K562 (cell line): ENCODE measurements around the gene COL9A3.

Experiments used
- FOXA1 ChIP-seq: fragments of 450-650 bp; IDR thresholded peaks from 2 replicates; pipeline ENCODE4 v1.6.1; 2016; ENCODE audit warnings: mild to moderate bottlenecking, borderline replicate concordance
- JUND ChIP-seq, 2 experiments: IDR thresholded peaks; 2 replicates in 1 of 2; 3 replicates in 1 of 2; pipeline ENCODE4 v1.6.1; 2011; ENCODE audit warnings: borderline replicate concordance in 2 of 2, low read depth in 2 of 2, low read length in 2 of 2, improper control_type of control experiment in 1 of 2, missing biosample characterization in 1 of 2, missing genetic modification characterization in 1 of 2, missing genetic modification reagents in 1 of 2
- NFIC ChIP-seq: fragments of 450-650 bp; IDR thresholded peaks from 2 replicates; pipeline ENCODE4 v1.6.1; 2017; ENCODE audit warnings: mild to moderate bottlenecking, inconsistent platforms
- ZC3H4 ChIP-seq: sonication (generic); formaldehyde crosslinking; IDR thresholded peaks from 2 replicates; pipeline ENCODE4 v1.9.0; 2021; ENCODE audit warnings: missing genetic modification reagents, borderline replicate concordance
- TF ChIP-seq, protein P1 (sequence below), 3 experiments: IDR thresholded peaks in 2 of 3; conservative IDR thresholded peaks in 1 of 3; 2 replicates each; pipeline ENCODE4 v1.5.1; 2011 to 2012; ENCODE audit warnings: low read length in 3 of 3, mild to moderate bottlenecking in 3 of 3, control low read depth in 2 of 3, improper control_type of control experiment in 1 of 3, inconsistent platforms in 1 of 3, low read depth in 1 of 3, mixed read lengths in 1 of 3, moderate library complexity in 1 of 3; ENCODE audit not compliant: insufficient read depth in 2 of 3
- TF ChIP-seq, protein P2 (sequence below): fragments of 250-450 bp; sonication (Bioruptor Pico); IDR thresholded peaks from 2 replicates; pipeline ENCODE4 v1.4.0; 2020; ENCODE audit warnings: mild to moderate bottlenecking, moderate library complexity

DNA sequence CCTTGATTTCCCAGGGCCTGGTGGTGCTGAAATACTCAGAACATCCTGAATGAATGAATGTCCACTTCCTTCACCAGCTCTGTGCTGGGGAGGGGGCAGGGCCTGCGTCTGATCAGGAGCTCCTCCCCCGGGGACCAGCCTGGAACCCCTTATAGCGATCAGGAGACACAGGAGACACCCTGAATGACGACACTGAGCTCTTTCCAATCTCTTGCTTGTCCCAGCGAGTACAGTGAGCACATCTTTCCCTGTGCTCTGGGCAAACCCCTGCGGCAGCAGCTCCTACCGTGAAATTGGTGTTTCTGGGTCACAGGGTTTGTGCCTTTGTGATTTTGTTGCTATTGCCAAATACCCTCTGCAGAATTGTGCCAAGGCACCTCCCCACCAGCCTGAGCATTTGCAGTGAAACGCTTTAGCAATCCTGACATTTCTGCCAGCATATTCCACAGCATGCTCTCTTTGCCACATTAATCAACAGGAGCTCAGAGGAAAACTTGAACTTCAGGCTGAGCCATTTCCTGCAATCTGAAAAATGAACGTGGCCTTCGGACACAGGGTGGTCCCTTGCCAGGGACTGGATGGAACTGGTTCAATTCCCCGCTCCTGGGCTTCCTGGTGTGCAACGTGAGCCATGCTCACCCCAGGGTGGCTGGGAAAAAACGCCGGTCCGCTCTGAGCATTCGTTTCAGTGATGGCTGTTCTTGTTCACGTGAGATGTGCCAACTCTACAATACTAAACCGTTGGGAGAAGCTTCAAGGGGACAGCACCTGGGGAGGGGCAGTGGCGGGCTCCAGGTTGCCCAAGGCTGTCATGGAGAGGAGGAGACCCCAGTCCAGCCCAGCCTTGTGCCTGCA lies 43.6 kb upstream of the COL9A3 start:
- TF ChIP-seq JUND (IDR thresholded peaks at IDR 0.05; ENCODE audit: borderline replicate concordance, low read depth, low read length) (no peak), JUND (tag; IDR thresholded peaks at IDR 0.05; ENCODE audit: borderline replicate concordance, low read depth, low read length) (no peak), ZC3H4 (CRISPR knock-in tag) (no peak), NFIC (no peak), FOXA1 (no peak)
- TF ChIP-seq, protein P1, sequence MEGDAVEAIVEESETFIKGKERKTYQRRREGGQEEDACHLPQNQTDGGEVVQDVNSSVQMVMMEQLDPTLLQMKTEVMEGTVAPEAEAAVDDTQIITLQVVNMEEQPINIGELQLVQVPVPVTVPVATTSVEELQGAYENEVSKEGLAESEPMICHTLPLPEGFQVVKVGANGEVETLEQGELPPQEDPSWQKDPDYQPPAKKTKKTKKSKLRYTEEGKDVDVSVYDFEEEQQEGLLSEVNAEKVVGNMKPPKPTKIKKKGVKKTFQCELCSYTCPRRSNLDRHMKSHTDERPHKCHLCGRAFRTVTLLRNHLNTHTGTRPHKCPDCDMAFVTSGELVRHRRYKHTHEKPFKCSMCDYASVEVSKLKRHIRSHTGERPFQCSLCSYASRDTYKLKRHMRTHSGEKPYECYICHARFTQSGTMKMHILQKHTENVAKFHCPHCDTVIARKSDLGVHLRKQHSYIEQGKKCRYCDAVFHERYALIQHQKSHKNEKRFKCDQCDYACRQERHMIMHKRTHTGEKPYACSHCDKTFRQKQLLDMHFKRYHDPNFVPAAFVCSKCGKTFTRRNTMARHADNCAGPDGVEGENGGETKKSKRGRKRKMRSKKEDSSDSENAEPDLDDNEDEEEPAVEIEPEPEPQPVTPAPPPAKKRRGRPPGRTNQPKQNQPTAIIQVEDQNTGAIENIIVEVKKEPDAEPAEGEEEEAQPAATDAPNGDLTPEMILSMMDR (IDR thresholded peaks at IDR 0.05 in 2 of 3, conservative IDR thresholded peaks at IDR 0.05 in 1 of 3; ENCODE audit: insufficient read depth in 2 of 3, low read depth in 1 of 3, low read length in 3 of 3) = no peak
- TF ChIP-seq, protein P2, sequence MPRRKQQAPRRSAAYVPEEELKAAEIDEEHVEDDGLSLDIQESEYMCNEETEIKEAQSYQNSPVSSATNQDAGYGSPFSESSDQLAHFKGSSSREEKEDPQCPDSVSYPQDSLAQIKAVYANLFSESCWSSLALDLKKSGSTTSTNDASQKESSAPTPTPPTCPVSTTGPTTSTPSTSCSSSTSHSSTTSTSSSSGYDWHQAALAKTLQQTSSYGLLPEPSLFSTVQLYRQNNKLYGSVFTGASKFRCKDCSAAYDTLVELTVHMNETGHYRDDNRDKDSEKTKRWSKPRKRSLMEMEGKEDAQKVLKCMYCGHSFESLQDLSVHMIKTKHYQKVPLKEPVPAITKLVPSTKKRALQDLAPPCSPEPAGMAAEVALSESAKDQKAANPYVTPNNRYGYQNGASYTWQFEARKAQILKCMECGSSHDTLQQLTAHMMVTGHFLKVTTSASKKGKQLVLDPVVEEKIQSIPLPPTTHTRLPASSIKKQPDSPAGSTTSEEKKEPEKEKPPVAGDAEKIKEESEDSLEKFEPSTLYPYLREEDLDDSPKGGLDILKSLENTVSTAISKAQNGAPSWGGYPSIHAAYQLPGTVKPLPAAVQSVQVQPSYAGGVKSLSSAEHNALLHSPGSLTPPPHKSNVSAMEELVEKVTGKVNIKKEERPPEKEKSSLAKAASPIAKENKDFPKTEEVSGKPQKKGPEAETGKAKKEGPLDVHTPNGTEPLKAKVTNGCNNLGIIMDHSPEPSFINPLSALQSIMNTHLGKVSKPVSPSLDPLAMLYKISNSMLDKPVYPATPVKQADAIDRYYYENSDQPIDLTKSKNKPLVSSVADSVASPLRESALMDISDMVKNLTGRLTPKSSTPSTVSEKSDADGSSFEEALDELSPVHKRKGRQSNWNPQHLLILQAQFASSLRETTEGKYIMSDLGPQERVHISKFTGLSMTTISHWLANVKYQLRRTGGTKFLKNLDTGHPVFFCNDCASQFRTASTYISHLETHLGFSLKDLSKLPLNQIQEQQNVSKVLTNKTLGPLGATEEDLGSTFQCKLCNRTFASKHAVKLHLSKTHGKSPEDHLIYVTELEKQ (CRISPR knock-in tag) = no peak
